HFF-Myc (cell line): Measurements from ENCODE around the gene TMEM45A.

ENCODE experiments used
- DNase-seq: peaks from one replicate; pipeline ENCODE4 v3.0.0-alpha.2; 2011; ENCODE audit warnings: low read depth; ENCODE audit errors: extremely low read depth
- H3K4me3 ChIP-seq: replicated peaks from 2 replicates; pipeline ENCODE4 v1.5.1; 2011; ENCODE audit warnings: low read depth, mild to moderate bottlenecking, control low read depth, low read length
- TF ChIP-seq, protein P1 (sequence below): IDR thresholded peaks from 2 replicates; pipeline ENCODE4 v1.5.1; 2012; ENCODE audit warnings: mild to moderate bottlenecking, low read depth, low read length, control low read depth; ENCODE audit errors: missing control alignments

Gene TMEM45A

GRCh38 chr3:100554373-100554676 lies 61.9 kb downstream of the TMEM45A start:
- H3K4me3 ChIP-seq = no peak overlapping the region
- no peak for DNase-seq
- TF ChIP-seq, protein P1, sequence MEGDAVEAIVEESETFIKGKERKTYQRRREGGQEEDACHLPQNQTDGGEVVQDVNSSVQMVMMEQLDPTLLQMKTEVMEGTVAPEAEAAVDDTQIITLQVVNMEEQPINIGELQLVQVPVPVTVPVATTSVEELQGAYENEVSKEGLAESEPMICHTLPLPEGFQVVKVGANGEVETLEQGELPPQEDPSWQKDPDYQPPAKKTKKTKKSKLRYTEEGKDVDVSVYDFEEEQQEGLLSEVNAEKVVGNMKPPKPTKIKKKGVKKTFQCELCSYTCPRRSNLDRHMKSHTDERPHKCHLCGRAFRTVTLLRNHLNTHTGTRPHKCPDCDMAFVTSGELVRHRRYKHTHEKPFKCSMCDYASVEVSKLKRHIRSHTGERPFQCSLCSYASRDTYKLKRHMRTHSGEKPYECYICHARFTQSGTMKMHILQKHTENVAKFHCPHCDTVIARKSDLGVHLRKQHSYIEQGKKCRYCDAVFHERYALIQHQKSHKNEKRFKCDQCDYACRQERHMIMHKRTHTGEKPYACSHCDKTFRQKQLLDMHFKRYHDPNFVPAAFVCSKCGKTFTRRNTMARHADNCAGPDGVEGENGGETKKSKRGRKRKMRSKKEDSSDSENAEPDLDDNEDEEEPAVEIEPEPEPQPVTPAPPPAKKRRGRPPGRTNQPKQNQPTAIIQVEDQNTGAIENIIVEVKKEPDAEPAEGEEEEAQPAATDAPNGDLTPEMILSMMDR = no peak

- TF ChIP-seq, protein P1 = no peak
- H3K4me3 ChIP-seq = no peak overlapping the region
- peak; percentile 49 for DNase-seq
Observed at GRCh38 chr3:100556673-100557310, 64.4 kb downstream of the TMEM45A start.

- TF ChIP-seq, protein P1 = no peak
- H3K4me3 ChIP-seq = no peak overlapping the region
- DNase-seq = no peak
Observed at GRCh38 chr3:100558233-100558632, 65.8 kb downstream of the TMEM45A start.

- H3K4me3 ChIP-seq = no peak overlapping the region
- TF ChIP-seq, protein P1 = no peak
- DNase-seq = no peak
Observed at GRCh38 chr3:100560426-100560825, 68.0 kb downstream of the TMEM45A start.

DNA sequence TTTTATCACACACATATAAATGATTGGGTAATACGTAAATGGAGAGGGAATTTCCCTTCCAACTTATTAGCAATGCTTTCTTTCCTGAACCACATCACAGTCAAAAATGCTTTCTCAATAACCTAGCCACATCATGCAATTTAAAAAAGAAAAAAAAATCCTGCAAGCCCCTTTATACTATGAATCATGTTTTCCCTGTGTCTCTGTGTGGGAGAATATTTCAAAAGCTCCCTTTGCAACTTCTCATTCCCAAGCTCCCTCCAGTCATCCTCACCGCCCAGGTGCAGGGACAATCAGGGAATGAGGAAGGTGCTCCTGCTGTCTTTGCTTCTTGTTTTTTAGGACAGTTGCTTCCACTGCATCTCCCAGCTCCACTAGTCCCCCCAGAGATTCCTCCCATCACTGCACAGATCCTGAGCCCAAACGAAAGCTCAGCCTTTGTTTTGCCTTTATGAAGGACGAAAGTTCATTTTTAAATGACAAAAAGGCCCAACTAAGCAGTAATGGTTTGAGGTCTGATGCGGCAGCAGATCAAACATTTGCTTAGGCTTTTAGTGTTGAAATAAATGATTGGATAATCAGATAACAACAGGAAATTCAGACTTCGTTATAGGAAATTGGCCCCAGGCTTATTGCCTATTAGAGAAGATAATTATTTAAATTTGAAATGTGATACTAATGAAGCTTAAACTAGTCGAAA lies 69.2 kb downstream of the TMEM45A start:
- H3K4me3 ChIP-seq = no peak overlapping the region
- DNase-seq = no peak

GRCh38 chr3:100562224-100562857 lies 69.9 kb downstream of the TMEM45A start:
- TF ChIP-seq, protein P1 = no peak
- H3K4me3 ChIP-seq = no peak overlapping the region
- DNase-seq = no peak

More for the DNA sequence above, 69.2 kb downstream of the TMEM45A start:
- TF ChIP-seq, protein P1 = no peak
